Smooth muscle cell (in vitro differentiated cells): Measurements from ENCODE around the gene FBLN2. TPM values are rescaled to one million over a fixed set of nuclear protein-coding genes. Genes with fewer than 3 reads are reported as not detected.

ENCODE experiments used
- DNase-seq: peaks from one replicate; lab custom pipeline; 2025; ENCODE audit not compliant: unreplicated experiment; lab: John Stamatoyannopoulos, UW
- H2AFZ ChIP-seq: fragments of 200-600 bp; sonication (generic); 2 replicates; pipeline ENCODE4 v1.6.0; 2016; ENCODE audit warnings: antibody characterized with exemption, low read depth, mild to moderate bottlenecking
- H3F3A ChIP-seq: fragments of 200-600 bp; sonication (generic); 2 replicates; pipeline ENCODE4 v1.6.0; 2017; ENCODE audit warnings: antibody characterized with exemption, low read depth
- H3K27ac ChIP-seq: fragments of 200-600 bp; sonication (generic); 2 replicates; pipeline ENCODE4 v1.5.1; 2016; ENCODE audit warnings: low read depth, mild to moderate bottlenecking
- H3K27me3 ChIP-seq: fragments of 200-600 bp; sonication (generic); 2 replicates; pipeline ENCODE4 v1.6.1; 2016; ENCODE audit warnings: low read depth, mild to moderate bottlenecking
- H3K36me3 ChIP-seq: fragments of 200-600 bp; sonication (generic); 2 replicates; pipeline ENCODE4 v1.5.1; 2016; ENCODE audit warnings: low read depth
- H3K4me1 ChIP-seq: fragments of 200-600 bp; sonication (generic); 2 replicates; pipeline ENCODE4 v1.5.1; 2016; ENCODE audit warnings: low read depth
- H3K4me2 ChIP-seq: fragments of 200-600 bp; sonication (generic); 2 replicates; pipeline ENCODE4 v1.6.0; 2016; ENCODE audit warnings: mild to moderate bottlenecking
- H3K4me3 ChIP-seq: fragments of 200-600 bp; sonication (generic); 2 replicates; pipeline ENCODE4 v1.5.1; 2016; ENCODE audit warnings: mild to moderate bottlenecking
- H3K79me2 ChIP-seq: fragments of 200-600 bp; sonication (generic); 2 replicates; pipeline ENCODE4 v1.6.0; 2016; ENCODE audit warnings: low read depth, mild to moderate bottlenecking
- H3K9ac ChIP-seq: fragments of 200-600 bp; sonication (generic); 2 replicates; pipeline ENCODE4 v1.6.0; 2016; ENCODE audit warnings: low read depth
- H3K9me3 ChIP-seq: fragments of 200-600 bp; sonication (generic); replicated peaks from 2 replicates; pipeline ENCODE4 v1.5.1; 2016; ENCODE audit warnings: low read depth
- H4K20me1 ChIP-seq: fragments of 200-600 bp; sonication (generic); 2 replicates; pipeline ENCODE4 v1.6.0; 2016; ENCODE audit warnings: low read depth
- CTCF ChIP-seq: fragments of 200-600 bp; sonication (generic); IDR thresholded peaks from 2 replicates; pipeline ENCODE4 v1.5.1; 2017; ENCODE audit warnings: borderline replicate concordance, mild to moderate bottlenecking, antibody characterized with exemption; ENCODE audit not compliant: insufficient read depth, poor library complexity, severe bottlenecking
- WGBS: methylation state at CpG from one replicate; pipeline ENCODE4 v1.1.7; 2016; ENCODE audit warnings: low lambda C conversion rate; 5-methylcytosine and 5-hydroxymethylcytosine counted together
- polyA plus RNA-seq: library from polyadenylated mRNA; unstranded; fragments of >200 nt; fragmentation: Nextera tagmentation; extraction: Ambion mirVana; gene quantifications from 2 replicates; pipeline ENCODE4 v1.2.1, GENCODE V29; 2016
- total RNA-seq: library from RNA; depleted of rRNA; stranded (reverse); fragments of >200 nt; gene quantifications from 2 replicates; pipeline ENCODE4 v1.2.3, GENCODE V29; 2014

FBLN2 gene
- total and polyA plus RNA-seq, 2 experiments from 2014 or later = 159 to 390 TPM

GRCh38 chr3:13677272-13677671 lies 128.3 kb downstream of the FBLN2 start:
- H3K36me3 ChIP-seq = no peaks in the 10 kb centered on the region
- H3K27me3 ChIP-seq = peaks cover 17% of the 10 kb centered on the region
- H2AFZ ChIP-seq = no peak overlapping the region
- H3K79me2 ChIP-seq = no peaks in the 10 kb centered on the region
- DNase-seq = no peak
- WGBS = 81% methylated on average over 4 of the region's 4 CpGs
- H3K4me3 ChIP-seq = no peak overlapping the region
- H3F3A ChIP-seq = no peaks in the 10 kb centered on the region
- H3K4me1 ChIP-seq = no peaks in the 10 kb centered on the region
- H3K4me2 ChIP-seq = no peak overlapping the region
- no peaks in the 10 kb centered on the region for H4K20me1 ChIP-seq
- H3K9ac ChIP-seq = no peak overlapping the region
- no peak overlapping the region for H3K27ac ChIP-seq
- no peaks in the 10 kb centered on the region for H3K9me3 ChIP-seq
- no peak for TF ChIP-seq CTCF

- H3K27me3 ChIP-seq = peaks cover 6% of the 10 kb centered on the region
- no peak for DNase-seq
- 95% methylated on average over 17 of the region's 17 CpGs for WGBS
- no peak overlapping the region for H2AFZ ChIP-seq
- no peaks in the 10 kb centered on the region for H4K20me1 ChIP-seq
- H3K79me2 ChIP-seq = no peaks in the 10 kb centered on the region
- no peak overlapping the region for H3K27ac ChIP-seq
- H3K4me1 ChIP-seq = no peaks in the 10 kb centered on the region
- H3K36me3 ChIP-seq = no peaks in the 10 kb centered on the region
- H3F3A ChIP-seq = no peaks in the 10 kb centered on the region
- H3K4me3 ChIP-seq = no peak overlapping the region
- H3K4me2 ChIP-seq = no peak overlapping the region
- no peaks in the 10 kb centered on the region for H3K9me3 ChIP-seq
- H3K9ac ChIP-seq = no peak overlapping the region
- TF ChIP-seq CTCF = no peak
Observed at GRCh38 chr3:13681931-13682330, 133.0 kb downstream of the FBLN2 start.

GRCh38 chr3:13682331-13683013 lies 133.5 kb downstream of the FBLN2 start:
- no peak for DNase-seq
- no peak overlapping the region for H3K4me3 ChIP-seq
- no peaks in the 10 kb centered on the region for H3F3A ChIP-seq
- no peak overlapping the region for H2AFZ ChIP-seq
- no peaks in the 10 kb centered on the region for H3K36me3 ChIP-seq
- H3K27me3 ChIP-seq = peaks cover 6% of the 10 kb centered on the region
- H4K20me1 ChIP-seq = no peaks in the 10 kb centered on the region
- H3K27ac ChIP-seq = no peak overlapping the region
- H3K9me3 ChIP-seq = no peaks in the 10 kb centered on the region
- no peak overlapping the region for H3K9ac ChIP-seq
- no peaks in the 10 kb centered on the region for H3K79me2 ChIP-seq
- H3K4me1 ChIP-seq = peaks cover 3% of the 10 kb centered on the region
- WGBS = 91% methylated on average over 15 of the region's 16 CpGs
- TF ChIP-seq CTCF = no peak
- H3K4me2 ChIP-seq = no peak overlapping the region

- 92% methylated on average over 4 of the region's 4 CpGs for WGBS
- H3K79me2 ChIP-seq = no peaks in the 10 kb centered on the region
- H3K9ac ChIP-seq = no peak overlapping the region
- H3K27me3 ChIP-seq = peaks cover 6% of the 10 kb centered on the region
- no peaks in the 10 kb centered on the region for H4K20me1 ChIP-seq
- H3F3A ChIP-seq = no peaks in the 10 kb centered on the region
- DNase-seq = no peak
- H3K36me3 ChIP-seq = no peaks in the 10 kb centered on the region
- no peaks in the 10 kb centered on the region for H3K9me3 ChIP-seq
- no peak overlapping the region for H3K27ac ChIP-seq
- H3K4me1 ChIP-seq = peaks cover 5% of the 10 kb centered on the region
- no peak overlapping the region for H3K4me3 ChIP-seq
- H3K4me2 ChIP-seq = no peak overlapping the region
- no peak for TF ChIP-seq CTCF
- H2AFZ ChIP-seq = no peak overlapping the region
Observed at GRCh38 chr3:13683288-13683687, 134.4 kb downstream of the FBLN2 start.
